HG03520 (cell line): Measurements from ENCODE around the gene DMXL1.

ENCODE experiments used
- ATAC-seq: cut with Tn5 transposase; IDR thresholded peaks from one replicate; pipeline ENCODE4 v1.9.1; 2021; ENCODE audit warnings: mild to moderate bottlenecking, moderate library complexity; ENCODE audit not compliant: unreplicated experiment

DMXL1 gene

GRCh38 chr5:119268387-119269060 is 197.6 kb downstream of the DMXL1 start:
- peak; percentile 83 for ATAC-seq

DNA sequence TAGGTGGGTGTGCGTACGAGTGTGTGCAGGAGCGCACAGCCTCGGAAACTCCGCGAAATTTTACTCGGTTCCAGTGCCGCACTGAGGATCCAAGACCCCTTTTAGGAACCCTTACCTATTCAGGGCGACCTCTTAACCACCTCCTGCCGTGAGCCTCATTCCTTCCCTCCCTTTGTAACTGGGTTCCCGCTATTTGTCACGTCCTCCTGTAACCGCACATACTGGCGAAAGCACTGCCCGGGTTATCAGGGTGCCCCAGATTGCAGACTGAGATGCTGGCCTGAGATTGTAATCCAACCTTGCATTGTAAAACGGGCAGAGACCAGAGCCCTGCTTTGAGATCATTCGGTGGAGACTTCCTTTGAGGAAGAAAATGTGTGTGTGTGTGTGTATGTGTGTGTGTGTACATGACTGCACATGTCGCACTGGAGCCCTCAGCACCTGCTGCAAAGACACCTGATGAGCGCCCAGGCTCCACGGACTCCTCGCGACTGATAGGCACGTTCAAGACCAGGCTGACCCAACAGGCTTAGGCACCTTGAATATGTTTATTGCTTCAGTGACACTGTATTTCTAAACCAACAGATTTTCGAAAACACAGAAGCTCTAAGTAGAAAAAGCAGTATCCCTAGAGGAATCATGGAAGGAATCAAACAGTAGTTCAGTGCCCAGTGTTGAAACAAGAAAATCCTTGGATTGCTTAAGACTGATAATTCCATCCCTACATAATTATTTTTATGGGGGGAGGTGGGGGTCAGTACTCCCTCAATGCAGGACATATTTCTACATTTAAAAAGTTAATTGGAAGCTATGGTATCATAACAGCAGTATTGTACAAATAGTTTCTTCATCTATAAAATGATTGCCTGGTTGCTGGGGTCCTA is 198.4 kb downstream of the DMXL1 start:
- ATAC-seq = no peak

GRCh38 chr5:119270121-119270565 is 199.3 kb downstream of the DMXL1 start:
- ATAC-seq = no peak

GRCh38 chr5:119270960-119271757 is 200.3 kb downstream of the DMXL1 start:
- ATAC-seq = no peak

DNA sequence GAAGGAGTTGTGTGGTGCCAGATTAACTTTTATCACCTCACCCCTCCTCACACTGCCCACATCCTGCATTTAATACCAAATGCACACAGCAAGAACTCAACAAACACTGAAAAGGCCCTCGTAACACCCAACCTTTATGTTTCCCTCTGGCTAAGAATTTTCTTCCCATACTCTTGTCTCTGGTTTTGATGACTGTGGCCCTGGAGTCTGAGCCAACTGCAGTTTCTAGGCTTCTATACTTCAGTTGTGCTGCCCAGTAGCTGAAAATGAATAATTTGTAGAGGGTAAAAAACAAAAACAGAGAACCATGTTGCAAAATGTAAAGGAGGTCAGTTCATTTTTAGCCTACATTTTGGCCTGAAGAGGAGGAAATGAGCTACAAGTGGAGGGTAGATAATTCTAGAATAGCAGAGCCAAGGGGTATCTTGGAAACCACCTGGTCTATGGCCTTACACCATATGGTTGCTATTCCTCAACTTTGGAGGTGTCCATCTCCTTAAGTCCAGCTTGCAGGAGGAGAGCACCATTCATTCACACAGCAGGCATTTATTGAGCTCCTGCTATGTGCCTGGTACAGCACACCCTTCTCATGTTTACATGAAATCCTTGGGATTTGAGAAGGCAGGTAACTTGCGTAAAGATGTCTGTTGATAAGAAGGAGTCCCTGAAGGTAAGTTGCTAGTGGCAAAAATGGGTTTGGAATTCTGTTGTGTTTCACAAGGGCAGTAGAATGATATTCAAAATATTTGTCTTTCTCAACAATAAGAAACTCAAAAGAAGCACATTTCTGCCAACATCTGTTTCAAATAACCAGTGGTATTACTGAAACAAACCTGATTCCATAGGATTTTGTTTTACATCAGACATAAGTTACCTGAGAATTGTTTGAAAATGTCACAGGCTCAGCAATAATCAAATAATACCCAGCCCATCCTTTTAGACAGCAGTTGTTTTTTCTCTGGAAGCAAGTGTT is 201.2 kb downstream of the DMXL1 start:
- no peak for ATAC-seq

DNA sequence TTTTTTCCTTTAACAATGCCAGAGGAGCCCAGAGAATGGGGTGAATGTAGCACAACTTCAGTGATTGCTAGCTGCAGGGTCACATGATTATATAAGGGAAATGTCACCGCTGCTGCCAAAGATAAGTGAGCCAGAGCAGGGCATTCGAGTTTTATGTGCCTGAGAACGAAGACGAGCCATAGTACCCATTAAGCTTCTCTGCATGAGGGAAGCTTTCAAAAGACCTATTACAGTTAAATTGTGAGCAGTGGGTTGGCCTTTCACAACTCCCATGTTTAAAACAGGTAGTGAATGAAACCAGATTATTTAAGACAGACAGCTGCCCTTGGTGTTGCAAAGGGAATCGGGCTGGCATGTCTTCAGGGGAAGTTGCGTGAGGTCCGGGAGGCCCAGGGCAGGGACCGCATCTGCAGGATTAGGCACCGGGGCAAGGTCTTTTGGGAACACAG is 202.5 kb downstream of the DMXL1 start:
- no peak for ATAC-seq

DNA sequence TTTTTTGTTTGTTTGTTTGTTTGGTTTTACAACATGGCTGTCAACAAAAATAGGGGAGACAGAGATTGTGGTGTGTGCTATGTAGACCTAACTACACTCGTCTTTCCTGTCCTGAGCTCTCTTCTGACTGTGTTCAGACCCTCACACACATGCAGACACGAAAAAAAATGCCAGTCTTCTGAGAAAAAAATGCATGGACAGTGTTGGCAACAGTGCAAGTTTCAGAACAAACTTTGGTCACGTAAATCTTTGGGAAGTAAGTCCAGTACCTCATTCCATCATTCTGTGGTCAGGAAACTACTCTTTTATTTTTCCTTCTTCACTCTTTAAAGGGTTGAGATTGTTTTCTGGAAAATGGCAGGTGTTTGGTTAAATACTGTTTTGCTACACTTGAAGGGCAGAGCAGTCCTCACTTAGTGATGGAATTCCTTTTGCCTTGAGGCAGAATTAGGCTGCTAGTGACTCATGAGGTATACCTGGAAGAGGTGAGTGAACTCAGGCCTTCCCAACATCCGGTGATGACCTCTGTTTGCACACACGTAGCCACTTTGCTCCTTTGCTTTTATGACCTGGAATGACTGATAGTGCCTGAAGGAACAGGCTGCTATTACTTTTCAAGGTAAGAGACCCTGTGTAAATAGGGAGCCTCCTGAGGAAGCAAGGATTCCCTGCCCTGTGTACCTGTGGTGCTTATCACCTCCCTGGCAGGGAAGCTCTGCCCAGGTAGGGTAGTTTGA is 203.3 kb downstream of the DMXL1 start:
- ATAC-seq = no peak

DNA sequence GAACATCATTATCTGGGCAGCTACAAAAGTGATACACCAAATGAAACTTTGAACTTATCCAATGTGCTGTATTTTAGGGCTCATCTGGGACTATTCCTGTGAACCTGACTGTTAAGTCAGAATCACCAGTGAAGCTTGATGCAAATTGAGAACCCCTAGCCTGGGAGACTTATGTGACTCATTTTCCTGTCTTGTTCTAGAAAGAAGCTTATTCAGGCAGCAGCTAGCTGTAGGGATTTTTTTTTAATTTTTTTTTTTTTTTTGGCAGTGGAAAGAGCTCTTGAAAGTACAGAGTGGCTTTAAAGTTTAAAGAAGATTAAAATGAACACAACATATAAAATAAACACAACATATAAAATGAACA is 203.9 kb downstream of the DMXL1 start:
- peak; percentile 31 for ATAC-seq

DNA sequence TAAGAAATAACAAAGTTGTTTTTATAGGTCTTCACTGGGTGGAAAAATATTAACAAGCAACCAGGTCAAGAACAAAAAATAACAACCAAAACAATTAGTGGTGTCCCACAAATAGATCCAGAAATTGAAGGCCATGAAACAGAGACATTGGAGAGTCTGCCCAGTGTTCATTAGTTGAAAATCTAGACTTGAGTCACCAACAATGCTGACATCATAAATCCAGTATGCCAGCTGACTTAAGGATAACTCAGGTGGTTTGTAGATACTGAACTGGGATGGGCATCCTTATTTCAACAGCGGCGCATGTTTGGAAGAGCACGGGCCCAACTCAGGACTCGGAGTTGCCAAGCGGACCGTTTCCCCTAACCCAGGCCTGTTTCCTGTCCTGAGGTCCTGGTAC is 204.3 kb downstream of the DMXL1 start:
- peak; percentile 16 for ATAC-seq

- ATAC-seq = peak; percentile 67
These were observed 204.8 kb downstream of the DMXL1 start for GRCh38 chr5:119275601-119276173.

DNA sequence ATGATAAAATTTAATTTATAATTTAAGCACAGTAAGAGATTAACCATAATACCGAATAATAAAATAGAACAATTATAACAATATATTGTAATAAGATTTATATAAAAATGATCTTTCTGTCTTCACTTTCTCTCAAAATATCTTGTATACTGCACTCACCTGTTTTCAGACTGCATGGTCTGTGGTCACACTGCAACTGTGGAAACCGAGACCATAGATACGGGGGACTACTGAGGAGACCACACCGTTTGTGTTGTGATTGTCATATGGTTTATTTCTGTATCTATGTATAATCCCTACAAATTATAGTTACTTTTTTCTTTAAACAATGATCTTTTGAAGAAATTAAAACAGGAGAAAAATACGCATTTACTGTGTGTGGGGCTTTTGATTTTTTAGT is 206.1 kb downstream of the DMXL1 start:
- ATAC-seq = peak; percentile 33

DNA sequence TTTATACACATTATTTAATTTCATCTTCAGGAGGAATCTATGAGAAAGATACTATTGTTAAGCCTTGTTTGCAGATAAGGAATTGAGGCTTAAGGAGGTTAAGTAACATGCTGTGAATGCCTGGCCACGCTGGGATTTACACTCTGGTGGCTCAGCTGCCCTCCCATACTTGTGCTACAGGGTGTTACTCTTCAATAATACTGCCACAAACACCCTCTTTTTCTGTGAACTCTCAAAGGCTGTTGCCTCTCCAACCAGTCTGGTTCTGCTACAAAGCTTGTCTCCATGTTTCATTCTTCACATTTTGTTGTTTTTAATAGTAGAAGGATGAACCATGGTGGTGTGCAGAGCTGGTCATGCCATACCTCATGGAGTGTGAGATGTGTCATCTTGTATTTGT is 208.2 kb downstream of the DMXL1 start:
- no peak for ATAC-seq

DNA sequence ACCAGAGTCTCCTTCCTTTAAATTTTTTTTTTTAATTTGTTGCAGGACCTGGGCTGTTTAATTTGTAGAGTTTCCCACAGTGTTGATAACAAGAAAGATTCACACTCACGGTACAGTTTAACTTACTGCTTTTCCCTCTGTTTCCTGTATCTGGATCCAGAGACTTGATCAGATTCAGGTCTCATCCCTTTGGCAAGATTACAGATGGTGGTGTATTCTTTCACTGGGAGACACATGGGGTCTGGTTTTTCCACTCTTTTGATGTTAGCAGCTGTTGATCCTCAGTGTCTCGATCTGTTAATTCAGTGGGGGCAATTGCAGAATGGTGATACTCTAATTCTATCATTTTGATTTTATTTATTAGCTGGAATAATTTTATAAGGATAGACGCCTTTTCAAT is 209.5 kb downstream of the DMXL1 start:
- no peak for ATAC-seq

- no peak for ATAC-seq
These were observed 211.7 kb downstream of the DMXL1 start for GRCh38 chr5:119282628-119283027.

DNA sequence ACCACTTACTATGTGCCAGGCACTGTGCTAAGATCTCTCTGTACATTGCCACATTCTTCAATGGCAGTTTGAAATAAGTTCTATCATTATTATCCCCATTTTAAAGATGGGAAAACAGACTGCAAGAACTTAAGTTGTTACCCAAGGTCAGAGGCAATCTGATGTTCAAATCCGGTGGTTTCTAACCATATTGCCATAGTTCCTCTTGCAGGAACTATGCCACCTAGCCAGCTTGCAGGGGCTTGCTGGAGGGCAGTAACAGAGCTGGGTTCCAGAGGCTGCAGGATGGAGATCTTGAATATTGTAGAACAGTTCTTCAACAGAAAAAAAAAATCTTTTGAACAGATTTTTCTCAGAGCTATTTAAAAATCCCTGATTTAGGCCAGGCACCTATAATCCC is 213.1 kb downstream of the DMXL1 start:
- ATAC-seq = no peak

- ATAC-seq = no peak
These were observed 214.4 kb downstream of the DMXL1 start for GRCh38 chr5:119285070-119285916.

- ATAC-seq = no peak
These were observed 215.9 kb downstream of the DMXL1 start for GRCh38 chr5:119286511-119287488.
